ENCODE data around the gene NTSR1.

DNA sequence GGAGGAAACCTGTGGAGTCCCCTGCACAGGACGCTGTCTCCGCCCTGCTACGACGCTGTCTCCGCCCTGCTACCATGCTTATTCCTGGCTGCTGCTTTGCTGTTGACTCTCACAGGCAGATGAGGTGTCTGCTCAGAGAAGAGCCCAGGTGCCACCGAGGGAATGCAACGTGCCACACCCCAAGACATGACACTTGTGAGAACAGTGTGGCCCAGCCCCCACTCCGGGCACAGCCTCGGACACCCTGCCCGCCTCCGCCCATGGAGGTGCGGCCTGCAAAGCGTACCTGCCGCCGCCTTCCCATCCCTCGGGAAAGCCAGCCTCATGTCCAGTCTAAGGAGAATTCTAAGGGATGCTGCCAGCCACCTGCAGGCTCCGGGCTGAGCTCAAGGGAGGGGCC lies 72.1 kb downstream of the NTSR1 start:
- TF ChIP-seq SP1 (IDR thresholded peaks at IDR 0.05; ENCODE audit: low read depth, low read length) (no peak), TBP (IDR thresholded peaks at IDR 0.05; ENCODE audit: low read depth, low read length) (no peak), RFX5 (IDR thresholded peaks at IDR 0.05; ENCODE audit: borderline replicate concordance, low read depth, low read length) (no peak), POLR2AphosphoS5 (IDR thresholded peaks at IDR 0.05; ENCODE audit: low read depth, low read length) (no peak), ASH2L (IDR thresholded peaks at IDR 0.05; ENCODE audit: low read length) (no peak), TAF1 (IDR thresholded peaks at IDR 0.05; ENCODE audit: low read depth, low read length) (no peak)
- TF ChIP-seq, protein P1, sequence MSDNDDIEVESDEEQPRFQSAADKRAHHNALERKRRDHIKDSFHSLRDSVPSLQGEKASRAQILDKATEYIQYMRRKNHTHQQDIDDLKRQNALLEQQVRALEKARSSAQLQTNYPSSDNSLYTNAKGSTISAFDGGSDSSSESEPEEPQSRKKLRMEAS (IDR thresholded peaks at IDR 0.05), result no peak
- TF ChIP-seq, protein P2, sequence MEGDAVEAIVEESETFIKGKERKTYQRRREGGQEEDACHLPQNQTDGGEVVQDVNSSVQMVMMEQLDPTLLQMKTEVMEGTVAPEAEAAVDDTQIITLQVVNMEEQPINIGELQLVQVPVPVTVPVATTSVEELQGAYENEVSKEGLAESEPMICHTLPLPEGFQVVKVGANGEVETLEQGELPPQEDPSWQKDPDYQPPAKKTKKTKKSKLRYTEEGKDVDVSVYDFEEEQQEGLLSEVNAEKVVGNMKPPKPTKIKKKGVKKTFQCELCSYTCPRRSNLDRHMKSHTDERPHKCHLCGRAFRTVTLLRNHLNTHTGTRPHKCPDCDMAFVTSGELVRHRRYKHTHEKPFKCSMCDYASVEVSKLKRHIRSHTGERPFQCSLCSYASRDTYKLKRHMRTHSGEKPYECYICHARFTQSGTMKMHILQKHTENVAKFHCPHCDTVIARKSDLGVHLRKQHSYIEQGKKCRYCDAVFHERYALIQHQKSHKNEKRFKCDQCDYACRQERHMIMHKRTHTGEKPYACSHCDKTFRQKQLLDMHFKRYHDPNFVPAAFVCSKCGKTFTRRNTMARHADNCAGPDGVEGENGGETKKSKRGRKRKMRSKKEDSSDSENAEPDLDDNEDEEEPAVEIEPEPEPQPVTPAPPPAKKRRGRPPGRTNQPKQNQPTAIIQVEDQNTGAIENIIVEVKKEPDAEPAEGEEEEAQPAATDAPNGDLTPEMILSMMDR (IDR thresholded peaks at IDR 0.05; ENCODE audit: control extremely low read depth in 1 of 3, insufficient read depth in 1 of 3, low read depth in 1 of 3, low read length in 3 of 3), result no peak
